ENCODE measurements around the gene SNTG2.

GRCh38 chr2:1224901-1225300 is 274.3 kb downstream of the SNTG2 start:
- TF ChIP-seq CTCF (IDR thresholded peaks at IDR 0.05; ENCODE audit: low read depth, low read length, missing input control) (no peak), ATF3 (IDR thresholded peaks at IDR 0.05) (no peak)
